ENCODE data around the gene GSG1L.
"Not testable (repeated sequence)": the region's sequence is repeated elsewhere in the genome, so short reads cannot be mapped to it uniquely, and the experiment has no call there.

DNA sequence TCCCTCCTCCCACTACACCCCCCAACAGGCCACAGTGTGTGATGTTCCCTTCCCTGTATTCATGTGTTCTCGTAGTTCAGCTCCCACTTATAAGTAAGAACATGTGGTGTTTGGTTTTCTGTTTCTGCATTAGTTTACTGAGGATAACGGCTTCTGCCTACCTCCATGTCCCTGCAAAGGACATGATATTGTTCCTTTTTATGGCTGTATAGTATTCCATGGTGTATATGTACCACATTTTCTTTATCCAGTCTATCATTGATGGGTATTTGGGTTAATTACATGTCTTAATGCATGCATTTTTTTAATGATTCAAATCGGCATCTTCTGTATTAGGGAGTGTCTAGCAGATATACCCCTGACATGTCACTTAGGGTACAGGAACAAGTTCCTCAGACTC, 320.5 kb downstream of the GSG1L start:
- TF ChIP-seq, protein P1, sequence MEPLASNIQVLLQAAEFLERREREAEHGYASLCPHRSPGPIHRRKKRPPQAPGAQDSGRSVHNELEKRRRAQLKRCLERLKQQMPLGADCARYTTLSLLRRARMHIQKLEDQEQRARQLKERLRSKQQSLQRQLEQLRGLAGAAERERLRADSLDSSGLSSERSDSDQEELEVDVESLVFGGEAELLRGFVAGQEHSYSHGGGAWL (CRISPR knock-in tag; IDR thresholded peaks at IDR 0.05) = not testable (repeated sequence)
- TF ChIP-seq, protein P2, sequence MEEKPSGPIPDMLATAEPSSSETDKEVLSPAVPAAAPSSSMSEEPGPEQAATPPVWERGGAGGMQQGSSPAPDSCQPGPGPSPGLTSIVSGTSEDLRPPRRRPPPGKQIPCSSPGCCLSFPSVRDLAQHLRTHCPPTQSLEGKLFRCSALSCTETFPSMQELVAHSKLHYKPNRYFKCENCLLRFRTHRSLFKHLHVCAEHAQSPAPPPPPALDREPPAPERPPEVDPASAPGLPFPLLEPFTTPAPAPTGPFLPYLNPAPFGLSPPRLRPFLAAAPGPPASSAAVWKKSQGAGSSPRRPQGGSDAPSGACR (CRISPR knock-in tag; IDR thresholded peaks at IDR 0.05) = not testable (repeated sequence)
- TF ChIP-seq, protein P3, sequence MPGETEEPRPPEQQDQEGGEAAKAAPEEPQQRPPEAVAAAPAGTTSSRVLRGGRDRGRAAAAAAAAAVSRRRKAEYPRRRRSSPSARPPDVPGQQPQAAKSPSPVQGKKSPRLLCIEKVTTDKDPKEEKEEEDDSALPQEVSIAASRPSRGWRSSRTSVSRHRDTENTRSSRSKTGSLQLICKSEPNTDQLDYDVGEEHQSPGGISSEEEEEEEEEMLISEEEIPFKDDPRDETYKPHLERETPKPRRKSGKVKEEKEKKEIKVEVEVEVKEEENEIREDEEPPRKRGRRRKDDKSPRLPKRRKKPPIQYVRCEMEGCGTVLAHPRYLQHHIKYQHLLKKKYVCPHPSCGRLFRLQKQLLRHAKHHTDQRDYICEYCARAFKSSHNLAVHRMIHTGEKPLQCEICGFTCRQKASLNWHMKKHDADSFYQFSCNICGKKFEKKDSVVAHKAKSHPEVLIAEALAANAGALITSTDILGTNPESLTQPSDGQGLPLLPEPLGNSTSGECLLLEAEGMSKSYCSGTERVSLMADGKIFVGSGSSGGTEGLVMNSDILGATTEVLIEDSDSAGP (CRISPR knock-in tag; IDR thresholded peaks at IDR 0.05; ENCODE audit: borderline replicate concordance) = not testable (repeated sequence)
- TF ChIP-seq, protein P4, sequence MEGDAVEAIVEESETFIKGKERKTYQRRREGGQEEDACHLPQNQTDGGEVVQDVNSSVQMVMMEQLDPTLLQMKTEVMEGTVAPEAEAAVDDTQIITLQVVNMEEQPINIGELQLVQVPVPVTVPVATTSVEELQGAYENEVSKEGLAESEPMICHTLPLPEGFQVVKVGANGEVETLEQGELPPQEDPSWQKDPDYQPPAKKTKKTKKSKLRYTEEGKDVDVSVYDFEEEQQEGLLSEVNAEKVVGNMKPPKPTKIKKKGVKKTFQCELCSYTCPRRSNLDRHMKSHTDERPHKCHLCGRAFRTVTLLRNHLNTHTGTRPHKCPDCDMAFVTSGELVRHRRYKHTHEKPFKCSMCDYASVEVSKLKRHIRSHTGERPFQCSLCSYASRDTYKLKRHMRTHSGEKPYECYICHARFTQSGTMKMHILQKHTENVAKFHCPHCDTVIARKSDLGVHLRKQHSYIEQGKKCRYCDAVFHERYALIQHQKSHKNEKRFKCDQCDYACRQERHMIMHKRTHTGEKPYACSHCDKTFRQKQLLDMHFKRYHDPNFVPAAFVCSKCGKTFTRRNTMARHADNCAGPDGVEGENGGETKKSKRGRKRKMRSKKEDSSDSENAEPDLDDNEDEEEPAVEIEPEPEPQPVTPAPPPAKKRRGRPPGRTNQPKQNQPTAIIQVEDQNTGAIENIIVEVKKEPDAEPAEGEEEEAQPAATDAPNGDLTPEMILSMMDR (CRISPR knock-in tag; IDR thresholded peaks at IDR 0.05) = not testable (repeated sequence)
- TF ChIP-seq, protein P5, sequence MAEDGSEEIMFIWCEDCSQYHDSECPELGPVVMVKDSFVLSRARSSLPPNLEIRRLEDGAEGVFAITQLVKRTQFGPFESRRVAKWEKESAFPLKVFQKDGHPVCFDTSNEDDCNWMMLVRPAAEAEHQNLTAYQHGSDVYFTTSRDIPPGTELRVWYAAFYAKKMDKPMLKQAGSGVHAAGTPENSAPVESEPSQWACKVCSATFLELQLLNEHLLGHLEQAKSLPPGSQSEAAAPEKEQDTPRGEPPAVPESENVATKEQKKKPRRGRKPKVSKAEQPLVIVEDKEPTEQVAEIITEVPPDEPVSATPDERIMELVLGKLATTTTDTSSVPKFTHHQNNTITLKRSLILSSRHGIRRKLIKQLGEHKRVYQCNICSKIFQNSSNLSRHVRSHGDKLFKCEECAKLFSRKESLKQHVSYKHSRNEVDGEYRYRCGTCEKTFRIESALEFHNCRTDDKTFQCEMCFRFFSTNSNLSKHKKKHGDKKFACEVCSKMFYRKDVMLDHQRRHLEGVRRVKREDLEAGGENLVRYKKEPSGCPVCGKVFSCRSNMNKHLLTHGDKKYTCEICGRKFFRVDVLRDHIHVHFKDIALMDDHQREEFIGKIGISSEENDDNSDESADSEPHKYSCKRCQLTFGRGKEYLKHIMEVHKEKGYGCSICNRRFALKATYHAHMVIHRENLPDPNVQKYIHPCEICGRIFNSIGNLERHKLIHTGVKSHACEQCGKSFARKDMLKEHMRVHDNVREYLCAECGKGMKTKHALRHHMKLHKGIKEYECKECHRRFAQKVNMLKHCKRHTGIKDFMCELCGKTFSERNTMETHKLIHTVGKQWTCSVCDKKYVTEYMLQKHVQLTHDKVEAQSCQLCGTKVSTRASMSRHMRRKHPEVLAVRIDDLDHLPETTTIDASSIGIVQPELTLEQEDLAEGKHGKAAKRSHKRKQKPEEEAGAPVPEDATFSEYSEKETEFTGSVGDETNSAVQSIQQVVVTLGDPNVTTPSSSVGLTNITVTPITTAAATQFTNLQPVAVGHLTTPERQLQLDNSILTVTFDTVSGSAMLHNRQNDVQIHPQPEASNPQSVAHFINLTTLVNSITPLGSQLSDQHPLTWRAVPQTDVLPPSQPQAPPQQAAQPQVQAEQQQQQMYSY (CRISPR knock-in tag; IDR thresholded peaks at IDR 0.05) = not testable (repeated sequence)
- TF ChIP-seq, protein P6, sequence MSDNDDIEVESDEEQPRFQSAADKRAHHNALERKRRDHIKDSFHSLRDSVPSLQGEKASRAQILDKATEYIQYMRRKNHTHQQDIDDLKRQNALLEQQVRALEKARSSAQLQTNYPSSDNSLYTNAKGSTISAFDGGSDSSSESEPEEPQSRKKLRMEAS (IDR thresholded peaks at IDR 0.05) = not testable (repeated sequence)
- not testable (repeated sequence) for TF ChIP-seq ADNP (CRISPR knock-in tag; IDR thresholded peaks at IDR 0.05); MED8 (CRISPR knock-in tag; IDR thresholded peaks at IDR 0.05; ENCODE audit: insufficient replicate concordance); ARNT (IDR thresholded peaks at IDR 0.05); ZNF274 (CRISPR knock-in tag; IDR thresholded peaks at IDR 0.05); ZNF720 (CRISPR knock-in tag; IDR thresholded peaks at IDR 0.05)
- TF ChIP-seq, protein P7, sequence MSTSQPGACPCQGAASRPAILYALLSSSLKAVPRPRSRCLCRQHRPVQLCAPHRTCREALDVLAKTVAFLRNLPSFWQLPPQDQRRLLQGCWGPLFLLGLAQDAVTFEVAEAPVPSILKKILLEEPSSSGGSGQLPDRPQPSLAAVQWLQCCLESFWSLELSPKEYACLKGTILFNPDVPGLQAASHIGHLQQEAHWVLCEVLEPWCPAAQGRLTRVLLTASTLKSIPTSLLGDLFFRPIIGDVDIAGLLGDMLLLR (CRISPR knock-in tag; IDR thresholded peaks at IDR 0.05) = not testable (repeated sequence)

All from HepG2 (cell line).